ENCODE measurements around the gene ANKRD45.
"Not testable (repeated sequence)": the region's sequence is repeated elsewhere in the genome, so short reads cannot be mapped to it uniquely, and the experiment has no call there.

Gene ANKRD45

GRCh38 chr1:173570370-173571007 is 99.2 kb downstream of the ANKRD45 start:
- peak; percentile 4 for DNase-seq

GRCh38 chr1:173568483-173568882 is 101.2 kb downstream of the ANKRD45 start:
- DNase-seq: no peak

- not testable (repeated sequence) for DNase-seq
Measured at GRCh38 chr1:173563846-173564245, 105.8 kb downstream of the ANKRD45 start.

GRCh38 chr1:173562813-173563212 is 106.8 kb downstream of the ANKRD45 start:
- DNase-seq: no peak

- no peak for DNase-seq
Measured at GRCh38 chr1:173561263-173561662, 108.4 kb downstream of the ANKRD45 start.

- no peak for DNase-seq
Measured at GRCh38 chr1:173560285-173560880, 109.3 kb downstream of the ANKRD45 start.
